T-cell (primary cell): Measurements from ENCODE around the gene KCNAB3. TPM values are rescaled to one million over a fixed set of nuclear protein-coding genes. Genes with fewer than 3 reads are reported as not detected.

Experiments
- ATAC-seq, 4 experiments: fragments of 200-7000 bp in 3 of 4; fragments of 150-1000 bp in 1 of 4; cut with Tn5 transposase; replicated peaks in 1 of 4; 1 replicate in 3 of 4; 2 replicates in 1 of 4; pipeline ENCODE4 v1.10.0; 2021; ENCODE audit warnings: moderate library complexity in 3 of 4, mild to moderate bottlenecking in 2 of 4, moderate number of reproducible peaks in 1 of 4
- CTCF ChIA-PET, 2 donors: fragments of 300-600 bp; sonication (Branson Sonifier 250); formaldehyde crosslinking; loops; one replicate each; lab custom pipeline; 2022; ENCODE audit warnings: antibody characterized with exemption in 2 of 2; lab: Charles Lee
- POLR2A ChIA-PET, 2 donors: fragments of 300-600 bp; sonication (Branson Sonifier 250); formaldehyde crosslinking; loops; one replicate each; lab custom pipeline; 2022; ENCODE audit warnings: antibody characterized with exemption in 2 of 2; lab: Charles Lee
- DNase-seq, 35 experiments: peaks; one replicate each; pipeline versions ENCODE4 v3.0.0 to v3.0.0-alpha.2; 2013 to 2023
- H3K27ac ChIP-seq: one replicate; pipeline ENCODE4 v1.5.1; 2013; ENCODE audit warnings: low read length
- H3K27me3 ChIP-seq, 2 experiments: replicated peaks in 1 of 2; 1 replicate in 1 of 2; 2 replicates in 1 of 2; pipeline versions ENCODE4 v1.6.1 to v1.7.0; 2013; ENCODE audit warnings: low read length in 1 of 2, mixed read lengths in 1 of 2; ENCODE audit not compliant: control insufficient read depth in 2 of 2, insufficient read depth in 2 of 2; ENCODE audit errors: extremely low read depth in 1 of 2
- H3K36me3 ChIP-seq, 2 donors: 1 replicate in 1 of 2; 2 replicates in 1 of 2; pipeline versions ENCODE4 v1.6.1 to v1.7.0; 2013; ENCODE audit warnings: low read length in 1 of 2; ENCODE audit not compliant: control insufficient read depth in 2 of 2, insufficient read depth in 1 of 2; ENCODE audit errors: extremely low read depth in 1 of 2
- H3K4me1 ChIP-seq, 2 experiments: 1 replicate in 1 of 2; 2 replicates in 1 of 2; pipeline versions ENCODE4 v1.6.1 to v1.7.0; 2013; ENCODE audit warnings: low read length in 2 of 2, mixed read lengths in 1 of 2; ENCODE audit not compliant: insufficient read depth in 2 of 2, control insufficient read depth in 1 of 2; ENCODE audit errors: extremely low read depth in 1 of 2
- H3K4me3 ChIP-seq, 2 donors: 1 replicate in 1 of 2; 2 replicates in 1 of 2; pipeline versions ENCODE4 v1.5.1 to v1.7.0; 2013; ENCODE audit warnings: mild to moderate bottlenecking in 2 of 2, low read length in 1 of 2, moderate library complexity in 1 of 2; ENCODE audit not compliant: control insufficient read depth in 1 of 2; ENCODE audit errors: extremely low read depth in 1 of 2
- H3K9me3 ChIP-seq: 2 replicates; pipeline ENCODE4 v1.7.0; 2013
- H3K27ac Mint-ChIP-seq, 2 donors: one replicate each; pipeline ENCODE4 v1.8.0; 2020 to 2021; ENCODE audit warnings: mild to moderate bottlenecking in 2 of 2, mixed read lengths in 2 of 2
- H3K27me3 Mint-ChIP-seq, 2 donors: one replicate each; pipeline ENCODE4 v1.8.0; 2021 to 2022; ENCODE audit warnings: mixed read lengths in 2 of 2
- H3K36me3 Mint-ChIP-seq: one replicate; pipeline ENCODE4 v1.8.0; 2021; ENCODE audit warnings: mixed read lengths
- H3K4me1 Mint-ChIP-seq, 3 donors: one replicate each; pipeline ENCODE4 v1.8.0; 2020 to 2022; ENCODE audit warnings: mixed read lengths in 3 of 3, mild to moderate bottlenecking in 1 of 3
- H3K4me3 Mint-ChIP-seq, 3 donors: one replicate each; pipeline ENCODE4 v1.8.0; 2020 to 2022; ENCODE audit warnings: mild to moderate bottlenecking in 3 of 3, mixed read lengths in 3 of 3, moderate library complexity in 3 of 3
- H3K9me3 Mint-ChIP-seq, 3 donors: one replicate each; pipeline ENCODE4 v1.8.0; 2020 to 2022; ENCODE audit warnings: mixed read lengths in 3 of 3
- WGBS: methylation state at CpG from one replicate; pipeline ENCODE4 v1.1.5; 2013; ENCODE audit warnings: missing lambda C conversion rate; ENCODE audit not compliant: insufficient coverage; 5-methylcytosine and 5-hydroxymethylcytosine counted together
- total RNA-seq, 35 experiments: library from RNA in 6 of 35; stranded (reverse) in 6 of 35; fragments of 120-200 nt in 1 of 35; gene quantifications; one replicate each; pipeline versions ENCODE4 v1.2.1 to v1.2.4 and lab custom pipeline; 2013 to 2026

KCNAB3 gene
- total RNA-seq, 5 donors from 2014 or later (not counting 1 experiment from before 2014, with no cell fraction given): 10.0 to 18.1 (median 14.5) TPM

DNA sequence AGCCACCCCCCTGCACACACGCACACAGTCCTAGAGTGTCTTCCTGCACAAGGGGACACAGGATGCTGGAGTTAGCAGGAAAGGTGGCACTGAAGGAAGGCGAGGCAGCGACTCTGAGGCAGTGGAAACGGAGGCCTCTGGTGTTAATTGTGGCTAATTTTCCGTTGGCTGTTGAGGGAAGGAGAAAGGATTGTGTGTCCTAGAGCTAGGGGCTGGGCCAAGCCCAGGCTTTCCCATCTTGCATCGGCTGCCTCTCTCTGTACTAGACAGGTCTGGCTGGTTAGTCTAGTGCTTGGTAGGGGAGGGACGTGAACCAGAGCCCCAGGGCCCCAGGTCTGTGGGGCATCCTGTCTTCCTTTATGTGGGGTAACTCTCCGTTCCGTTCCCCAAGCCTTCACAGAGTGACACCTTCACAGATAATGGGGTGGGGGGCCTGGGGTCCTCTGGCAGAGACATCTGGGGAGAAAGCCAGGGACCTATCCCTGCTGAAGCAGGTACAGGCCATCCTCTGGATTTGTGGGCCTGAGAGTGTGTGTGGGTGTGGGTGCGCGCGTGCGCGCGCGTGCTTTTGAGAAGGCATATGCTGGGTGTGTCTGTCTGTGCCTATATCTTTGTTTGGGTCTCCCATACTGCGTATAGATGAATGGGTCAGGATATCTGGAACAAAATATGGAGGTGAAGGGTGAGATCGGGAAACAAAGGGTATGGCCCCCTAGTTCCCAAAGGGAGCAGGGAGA lies 41.3 kb downstream of the KCNAB3 start, which contains the start of gene CHD3:
Gene CHD3, plus strand, starts transcription at position 606 of the 737 bp plus-strand sequence. CDS start 212 bp downstream, outside the sequence.
- no peak within 1 kb of the TSS for H3K27ac Mint-ChIP-seq
- peaks cover 15% of the 10 kb centered on the region for H3K36me3 Mint-ChIP-seq
- WGBS: 10% methylated on average over 14 of the region's 18 CpGs
- ATAC-seq: peak; percentile 15 to 29 (median 25)
- H3K27me3 Mint-ChIP-seq: no peaks in the 10 kb centered on the region
- DNase-seq: peak in 27 of 35 experiments; percentile 11 to 55 (median 30)
- H3K4me3 Mint-ChIP-seq: no peak within 1 kb of the TSS
- ChIA-PET CTCF (interaction anchor here in 1 of 2 donors (0.9 kb wide), 1 partner anchor 231 kb away, joined by 3 read pairs; no protein-coding TSS in a partner anchor), POLR2A (no interaction called here)
- no peaks in the 10 kb centered on the region for H3K9me3 Mint-ChIP-seq
- H3K36me3 ChIP-seq: peaks cover 11 to 36% of the 10 kb centered on the region in 2 donors
- H3K4me1 ChIP-seq: peaks cover 11 to 47% of the 10 kb centered on the region in 2 experiments
- no peaks in the 10 kb centered on the region for H3K27me3 ChIP-seq
- peaks cover 9 to 15% (median 10%) of the 10 kb centered on the region in 3 donors for H3K4me1 Mint-ChIP-seq
- H3K27ac ChIP-seq: peak within 1 kb of the TSS; percentile 32
- peak within 1 kb of the TSS; percentile 85 to 91 for H3K4me3 ChIP-seq
- no peaks in the 10 kb centered on the region for H3K9me3 ChIP-seq

DNA sequence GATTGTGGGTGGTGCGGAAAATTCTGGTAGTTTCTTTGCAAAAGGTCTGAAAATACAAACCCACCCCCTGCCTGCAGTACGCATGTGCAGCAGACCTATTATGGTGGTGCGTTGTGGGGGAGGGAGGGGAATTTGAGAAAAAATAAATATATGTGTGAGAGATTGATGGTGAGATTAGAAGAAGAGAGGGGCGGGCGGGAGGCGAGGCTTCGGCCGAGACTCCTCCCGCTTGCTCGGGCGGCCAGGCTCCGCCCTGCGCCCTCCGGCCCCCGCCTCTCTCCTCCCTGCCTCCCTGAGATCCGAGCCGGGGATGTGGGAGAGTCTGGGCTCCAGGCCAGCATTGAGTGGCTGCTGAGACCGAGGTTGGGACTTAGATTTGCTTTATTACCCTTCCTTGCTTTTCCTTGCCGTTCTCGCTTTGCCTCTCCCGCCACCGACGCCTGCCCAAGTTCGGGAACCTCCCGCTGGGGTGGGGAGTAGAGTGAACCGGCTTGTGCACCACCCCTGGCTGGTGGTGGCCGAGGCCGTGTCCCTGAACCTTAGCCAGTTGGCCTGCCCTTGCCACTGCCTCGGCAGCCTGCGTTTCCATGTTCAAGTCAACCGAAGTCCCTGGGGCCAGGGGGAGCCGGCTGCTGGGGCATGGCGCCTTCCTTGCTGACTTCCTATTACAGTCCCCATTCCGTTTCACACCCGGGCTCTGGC lies 42.0 kb downstream of the KCNAB3 start:
- 0% methylated on average over 16 of the region's 35 CpGs for whole genome bisulfite sequencing

DNA sequence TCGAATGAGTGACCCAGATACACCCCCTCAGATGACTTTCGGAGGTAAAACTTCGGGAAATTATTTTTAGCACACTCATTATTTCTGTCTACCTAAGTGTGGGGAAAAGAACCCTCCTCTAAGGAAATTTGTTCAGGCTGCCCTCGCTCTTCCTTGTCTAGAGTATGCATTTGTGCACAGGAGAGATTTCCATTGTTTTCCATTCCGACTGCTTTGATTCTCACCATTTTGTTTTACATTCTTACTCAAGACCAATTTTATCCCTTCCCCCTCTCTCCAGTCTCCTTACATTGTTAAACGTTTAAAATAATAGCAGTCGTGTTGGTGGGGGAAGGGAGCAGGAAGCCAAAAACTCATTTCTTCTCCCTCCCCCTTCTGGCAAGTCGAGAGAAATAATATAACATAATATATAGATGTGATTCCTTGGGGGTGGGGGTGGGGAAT lies 42.6 kb downstream of the KCNAB3 start:
- Mint-ChIP-seq H3K4me3 (no peak overlapping the region), H3K9me3 (no peaks in the 10 kb centered on the region), H3K4me1 (peaks cover 9 to 14% (median 9%) of the 10 kb centered on the region in 3 donors), H3K27ac (no peak overlapping the region), H3K36me3 (peaks cover 10% of the 10 kb centered on the region), H3K27me3 (no peaks in the 10 kb centered on the region)
- Histone ChIP-seq H3K36me3 (peaks cover 10 to 27% of the 10 kb centered on the region in 2 donors), H3K27ac (peak overlapping the region; percentile 77), H3K4me1 (peaks cover 24 to 55% of the 10 kb centered on the region in 2 experiments), H3K4me3 (peak overlapping the region; percentile 85 to 97), H3K27me3 (no peaks in the 10 kb centered on the region), H3K9me3 (no peaks in the 10 kb centered on the region)
- no peak for ATAC-seq
- WGBS: no CpG with 5 or more reads among the region's 8 CpGs
- ChIA-PET CTCF (no interaction called here), POLR2A (no interaction called here)
- no peak for DNase-seq

More for the DNA sequence above, 42.0 kb downstream of the KCNAB3 start:
- POLR2A ChIA-PET: no interaction called here
- DNase-seq (peak; percentile 70 to 94 (median 87)), ATAC-seq (peak; percentile 72 to 77 (median 76))
- Mint-ChIP-seq H3K4me3 (no peak overlapping the region), H3K27me3 (no peaks in the 10 kb centered on the region), H3K27ac (no peak overlapping the region), H3K9me3 (no peaks in the 10 kb centered on the region), H3K36me3 (peaks cover 11% of the 10 kb centered on the region), H3K4me1 (peaks cover 9 to 15% (median 10%) of the 10 kb centered on the region in 3 donors)
- H3K36me3 ChIP-seq: peaks cover 11 to 29% of the 10 kb centered on the region in 2 donors
- H3K27me3 ChIP-seq: no peaks in the 10 kb centered on the region
- peaks cover 18 to 50% of the 10 kb centered on the region in 2 experiments for H3K4me1 ChIP-seq
- no peaks in the 10 kb centered on the region for H3K9me3 ChIP-seq
- H3K4me3 ChIP-seq: peak overlapping the region; percentile 85 to 91
- peak overlapping the region; percentile 77 for H3K27ac ChIP-seq
- CTCF ChIA-PET: no interaction called here

DNA sequence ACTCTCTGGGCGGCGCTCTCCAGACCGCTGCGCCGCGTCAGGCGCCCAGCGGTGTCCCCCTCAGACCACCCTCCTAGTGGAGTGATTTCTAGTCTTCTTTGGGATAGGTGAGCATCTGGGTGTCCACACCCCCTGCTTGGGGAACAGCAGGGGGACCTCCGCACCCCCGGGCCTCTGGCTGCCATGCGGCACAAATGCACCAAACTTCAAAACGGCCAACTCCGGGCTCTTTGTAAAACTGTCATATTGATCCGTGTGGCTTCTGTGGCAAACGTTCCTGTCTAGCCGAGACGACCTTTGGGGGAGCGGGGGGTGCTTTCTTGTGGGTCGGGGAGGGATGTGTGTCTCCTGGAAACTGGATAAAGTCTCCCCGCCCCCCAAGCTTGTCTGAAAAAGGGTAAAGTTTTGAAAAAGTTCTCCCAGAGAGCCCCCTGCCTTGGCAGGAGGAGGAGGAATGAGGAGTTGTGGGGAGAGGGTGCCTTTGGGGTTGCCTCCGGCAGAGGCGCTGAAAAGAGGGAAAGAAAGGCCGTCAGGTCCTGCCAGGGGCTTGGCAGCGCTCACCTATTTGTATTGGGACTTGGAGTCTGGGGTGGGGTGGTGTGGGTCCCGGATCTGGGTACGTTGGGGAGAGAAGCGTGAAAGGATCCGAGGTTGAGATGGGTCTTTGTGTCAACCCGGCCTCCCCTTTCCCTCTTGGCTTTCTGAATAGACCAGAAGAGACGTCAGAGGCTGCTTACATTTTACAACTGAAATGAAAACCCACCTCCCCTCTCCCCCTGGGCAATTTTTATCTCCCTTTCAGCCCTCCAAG lies 43.2 kb downstream of the KCNAB3 start:
- Mint-ChIP-seq H3K36me3 (peaks cover 5% of the 10 kb centered on the region), H3K9me3 (no peaks in the 10 kb centered on the region), H3K27ac (no peak overlapping the region), H3K27me3 (no peaks in the 10 kb centered on the region), H3K4me3 (no peak overlapping the region), H3K4me1 (peaks cover 7 to 12% (median 9%) of the 10 kb centered on the region in 3 donors)
- peaks cover 29 to 61% of the 10 kb centered on the region in 2 experiments for H3K4me1 ChIP-seq
- H3K36me3 ChIP-seq: peaks cover 5 to 22% of the 10 kb centered on the region in 2 donors
- DNase-seq (peak in 32 of 35 experiments; percentile 10 to 74 (median 40)), ATAC-seq (peak in 2 of 4 experiments; percentile 6 to 25)
- CTCF ChIA-PET: interaction anchor here in 1 of 2 donors (0.6 to 1.0 kb wide), 2 partner anchors 171 to 232 kb away, joined by 3 to 4 read pairs; no protein-coding TSS in a partner anchor
- peak overlapping the region; percentile 77 for H3K27ac ChIP-seq
- H3K27me3 ChIP-seq: no peaks in the 10 kb centered on the region
- peak overlapping the region; percentile 85 to 97 for H3K4me3 ChIP-seq
- WGBS: 0% methylated on average over 6 of the region's 30 CpGs
- no peaks in the 10 kb centered on the region for H3K9me3 ChIP-seq
- POLR2A ChIA-PET: interaction anchor here in 1 of 2 donors (0.8 kb wide), 1 partner anchor 46 kb away, joined by 3 read pairs; no protein-coding TSS in a partner anchor

DNA sequence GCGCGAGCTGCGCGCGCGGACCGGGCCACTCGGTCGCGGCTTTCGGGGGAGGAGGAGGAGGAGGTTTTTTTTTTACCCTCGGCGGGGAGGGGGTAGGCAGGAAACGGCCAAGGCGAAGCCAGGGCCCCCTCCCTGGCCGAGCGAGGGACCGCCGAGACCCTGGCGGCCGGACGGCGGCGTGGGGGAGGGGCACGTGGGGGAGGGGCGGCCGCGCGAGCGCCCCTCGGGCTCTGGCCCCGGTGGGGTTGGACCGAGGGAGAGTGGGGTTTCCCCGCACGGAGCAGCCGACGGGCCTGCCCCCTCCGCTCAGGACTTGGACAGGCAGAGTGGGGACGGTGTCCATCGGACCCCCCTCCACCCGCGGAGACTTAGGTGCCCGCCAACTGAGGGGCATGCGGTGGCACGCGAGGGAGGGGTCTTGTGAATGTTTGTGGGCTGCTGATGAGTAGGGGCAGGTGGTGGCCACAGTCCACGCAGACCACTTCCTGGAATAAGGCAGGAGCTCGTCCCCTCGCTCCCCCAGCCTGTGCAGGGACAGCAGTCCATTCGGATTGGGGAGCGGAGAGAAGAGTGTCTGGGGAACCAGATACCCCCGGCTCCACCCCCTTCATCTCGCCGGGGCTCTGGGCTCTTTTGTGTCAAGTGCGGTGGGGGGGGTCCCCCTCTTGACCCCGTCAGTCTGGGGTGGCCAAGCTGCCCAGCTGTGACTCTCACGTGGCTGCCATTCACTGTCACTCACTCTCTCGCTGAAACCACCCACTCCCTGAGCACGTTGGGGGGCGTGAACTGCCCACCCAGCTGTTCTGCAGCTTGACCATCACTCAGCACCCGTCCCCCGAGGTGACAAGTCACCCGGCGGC lies 44.1 kb downstream of the KCNAB3 start:
- Mint-ChIP-seq H3K4me3 (peak overlapping the region in 1 of 3 donors; percentile 45), H3K9me3 (no peaks in the 10 kb centered on the region), H3K27me3 (no peaks in the 10 kb centered on the region), H3K4me1 (peaks cover 5 to 11% (median 6%) of the 10 kb centered on the region in 3 donors), H3K36me3 (peaks cover 5% of the 10 kb centered on the region), H3K27ac (no peak overlapping the region)
- ChIA-PET CTCF (interaction anchor here in 1 of 2 donors (0.6 to 1.0 kb wide), 2 partner anchors 172 to 233 kb away, joined by 3 to 4 read pairs; no protein-coding TSS in a partner anchor), POLR2A (interaction anchor here in 1 of 2 donors (0.8 kb wide), 1 partner anchor 47 kb away, joined by 3 read pairs; no protein-coding TSS in a partner anchor)
- peaks cover under 1 to 20% of the 10 kb centered on the region in 2 donors for H3K36me3 ChIP-seq
- no peaks in the 10 kb centered on the region for H3K9me3 ChIP-seq
- ATAC-seq (peak in 2 of 4 experiments; percentile 1), DNase-seq (peak in 23 of 35 experiments; percentile 3 to 63 (median 13))
- H3K4me3 ChIP-seq: peak overlapping the region; percentile 85 to 97
- H3K27me3 ChIP-seq: no peaks in the 10 kb centered on the region
- peak overlapping the region; percentile 77 for H3K27ac ChIP-seq
- 1% methylated on average over 49 of the region's 64 CpGs for whole genome bisulfite sequencing
- peaks cover 37 to 69% of the 10 kb centered on the region in 2 experiments for H3K4me1 ChIP-seq
